ENCODE data around the gene SEMA3G. TPM values are rescaled to one million over a fixed set of nuclear protein-coding genes. Genes with fewer than 3 reads are reported as not detected.

SEMA3G gene
- 0.20 TPM in 1 of 2 replicates, not detected in the other for total RNA-seq

DNA sequence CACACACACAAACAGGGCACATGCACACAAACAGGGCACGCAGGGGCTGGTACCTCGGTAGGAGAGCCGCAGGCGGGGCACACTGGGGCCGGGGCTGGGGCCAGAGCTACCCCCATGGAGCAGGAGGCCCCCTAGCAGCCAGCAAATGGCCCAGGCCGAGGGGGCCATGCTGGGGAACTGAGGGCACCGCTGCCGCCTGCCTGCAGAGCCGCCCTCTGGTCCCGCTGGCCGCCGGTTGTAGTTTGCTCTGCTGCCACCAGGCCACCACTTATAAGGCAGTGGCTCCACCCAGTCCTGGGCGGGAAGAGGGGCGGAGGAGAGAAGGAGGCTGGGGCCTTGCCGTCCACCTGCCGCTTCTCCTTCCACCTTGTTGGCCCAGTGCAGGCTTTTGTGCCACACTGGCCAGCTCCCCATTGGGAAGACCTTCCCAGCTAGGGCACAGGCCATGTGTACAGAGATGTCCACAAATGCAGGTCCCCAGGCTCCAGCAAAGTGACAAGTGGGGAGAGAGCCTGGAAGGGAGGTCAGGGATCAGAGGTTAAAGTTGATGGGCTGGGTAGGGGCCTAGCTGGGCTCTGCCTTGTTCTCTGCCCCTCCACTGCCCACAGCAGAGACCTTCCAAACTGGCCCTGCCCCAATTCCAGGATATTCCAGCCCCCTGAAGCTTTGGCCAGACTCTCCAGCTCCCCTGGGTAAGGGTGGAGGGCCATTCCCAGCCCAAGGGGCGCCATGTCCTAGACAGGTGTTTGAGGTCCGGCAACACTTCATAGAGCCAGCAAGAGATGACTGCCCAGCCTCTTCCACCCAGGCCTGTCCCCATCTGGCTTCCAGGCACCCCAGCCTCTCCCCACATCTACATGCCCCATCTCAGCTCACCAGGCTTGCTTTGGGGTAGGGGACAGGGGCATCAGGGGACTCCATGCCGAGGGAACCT is at the start of gene SEMA3G:
Gene SEMA3G, minus strand, starts transcription at position 244 of the 934 bp plus-strand sequence. Its CDS starts 76 bp downstream, at position 168.

GRCh38 chr3:52455283-52456168 is 10.6 kb upstream of the SEMA3G start, which contains the start of gene NISCH:
Gene NISCH (plus strand): TSS chr3:52455604. CDS start chr3:52455642, 38 bp downstream.

GRCh38 chr3:52453496-52454249 is 8.8 kb upstream of the SEMA3G start, which contains the start of gene TNNC1:
Gene TNNC1 (minus strand): TSS chr3:52454041. CDS start chr3:52454015, 26 bp downstream.

Other genes starting within 250 kb of the SEMA3G start
- 30.5 and 38.3 TPM in 2 replicates for gene ALAS1, start 246.9 kb downstream of the SEMA3G start, total RNA-seq
- gene TLR9, start 219.5 kb downstream of the SEMA3G start, total RNA-seq, result not detected in 2 replicates
- 122 and 144 TPM in 2 replicates for gene TWF2, start 205.9 kb downstream of the SEMA3G start, total RNA-seq
- 10.9 and 17.6 TPM in 2 replicates for gene PPM1M, start 199.3 kb downstream of the SEMA3G start, total RNA-seq
- 43.0 and 57.3 TPM in 2 replicates for gene WDR82, start 166.5 kb downstream of the SEMA3G start, total RNA-seq
- gene GLYCTK, start 157.3 kb downstream of the SEMA3G start, total RNA-seq, result 18.0 and 18.4 TPM in 2 replicates
- gene DNAH1, start 128.8 kb downstream of the SEMA3G start, total RNA-seq, result 2.5 and 6.6 TPM in 2 replicates
- 50.7 and 59.8 TPM in 2 replicates for gene BAP1, start 35.1 kb downstream of the SEMA3G start, total RNA-seq
- 5.5 and 6.1 TPM in 2 replicates for gene PHF7, start 34.4 kb downstream of the SEMA3G start, total RNA-seq
- gene TNNC1, start 8.9 kb upstream of the SEMA3G start, total RNA-seq, result 0.37 TPM in 1 of 2 replicates, not detected in the other
- gene NISCH, start 10.5 kb upstream of the SEMA3G start, total RNA-seq, result 48.1 and 53.4 TPM in 2 replicates
- 0.20 and 1.8 TPM in 2 replicates for gene STAB1, start 50.2 kb upstream of the SEMA3G start, total RNA-seq
- gene NT5DC2, start 88.8 kb upstream of the SEMA3G start, total RNA-seq, result 44.5 and 52.8 TPM in 2 replicates
- gene UQCC5, start 91.5 kb upstream of the SEMA3G start, total RNA-seq, result 5.9 and 7.4 TPM in 2 replicates
- gene PBRM1, start 240.8 kb upstream of the SEMA3G start, total RNA-seq, result 52.9 and 75.7 TPM in 2 replicates
- gene GNL3, start 240.9 kb upstream of the SEMA3G start, total RNA-seq, result 121 and 159 TPM in 2 replicates

All from subcutaneous preadipocyte (primary cell).